OCI-LY7 (cell line): ENCODE data around the gene PRCD.

Experiments
- EZH2phosphoT487 ChIP-seq: fragments of 200-600 bp; sonication (generic); IDR thresholded peaks from 2 replicates; pipeline ENCODE4 v1.6.1; 2018; ENCODE audit warnings: low read depth, borderline replicate concordance, mild to moderate bottlenecking, mixed run types, antibody characterized with exemption, low read length, moderate library complexity, mixed read lengths
- TF ChIP-seq, protein P1 (sequence below): fragments of 200-600 bp; sonication (generic); conservative IDR thresholded peaks from 2 replicates; pipeline ENCODE4 v1.5.1; 2014; ENCODE audit warnings: mild to moderate bottlenecking, antibody characterized with exemption, low read length, moderate library complexity, mixed read lengths

DNA sequence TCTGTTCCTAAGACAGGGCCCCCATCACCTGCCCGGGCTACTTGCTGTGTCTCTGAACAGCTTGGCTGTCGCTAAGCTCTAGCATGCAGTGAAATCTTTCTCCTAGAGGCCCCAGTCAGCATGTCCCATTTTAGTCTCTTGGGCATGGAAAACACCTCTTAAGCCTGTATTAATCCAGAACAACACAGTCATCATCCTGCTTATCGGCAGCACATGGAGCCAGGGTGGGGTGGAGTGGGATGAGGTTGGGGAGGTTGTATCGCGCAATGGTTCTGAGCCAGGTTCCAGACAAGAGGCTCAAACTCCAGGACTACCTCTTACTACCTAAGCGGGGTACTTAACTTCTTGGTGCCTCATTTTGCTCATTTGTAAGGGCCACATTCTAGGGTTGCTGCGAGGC is 38.0 kb downstream of the PRCD start:
- TF ChIP-seq, protein P1, sequence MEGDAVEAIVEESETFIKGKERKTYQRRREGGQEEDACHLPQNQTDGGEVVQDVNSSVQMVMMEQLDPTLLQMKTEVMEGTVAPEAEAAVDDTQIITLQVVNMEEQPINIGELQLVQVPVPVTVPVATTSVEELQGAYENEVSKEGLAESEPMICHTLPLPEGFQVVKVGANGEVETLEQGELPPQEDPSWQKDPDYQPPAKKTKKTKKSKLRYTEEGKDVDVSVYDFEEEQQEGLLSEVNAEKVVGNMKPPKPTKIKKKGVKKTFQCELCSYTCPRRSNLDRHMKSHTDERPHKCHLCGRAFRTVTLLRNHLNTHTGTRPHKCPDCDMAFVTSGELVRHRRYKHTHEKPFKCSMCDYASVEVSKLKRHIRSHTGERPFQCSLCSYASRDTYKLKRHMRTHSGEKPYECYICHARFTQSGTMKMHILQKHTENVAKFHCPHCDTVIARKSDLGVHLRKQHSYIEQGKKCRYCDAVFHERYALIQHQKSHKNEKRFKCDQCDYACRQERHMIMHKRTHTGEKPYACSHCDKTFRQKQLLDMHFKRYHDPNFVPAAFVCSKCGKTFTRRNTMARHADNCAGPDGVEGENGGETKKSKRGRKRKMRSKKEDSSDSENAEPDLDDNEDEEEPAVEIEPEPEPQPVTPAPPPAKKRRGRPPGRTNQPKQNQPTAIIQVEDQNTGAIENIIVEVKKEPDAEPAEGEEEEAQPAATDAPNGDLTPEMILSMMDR, result no peak
- TF ChIP-seq EZH2phosphoT487, result no peak
